Ascending aorta (tissue), 2 donors: ENCODE results near the gene OCA2. TPM values are rescaled to one million over a fixed set of nuclear protein-coding genes. Genes with fewer than 3 reads are reported as not detected.

Experiments
- DNase-seq, 2 donors: peaks; one replicate each; pipeline ENCODE4 v3.0.0-alpha.2; 2019; ENCODE audit warnings: low spot score in 2 of 2
- H3K27ac ChIP-seq, 2 donors: fragments of 200-600 bp; sonication (generic); one replicate each; pipeline ENCODE4 v1.5.1; 2016 to 2017; ENCODE audit warnings: mild to moderate bottlenecking in 1 of 2
- H3K27me3 ChIP-seq: fragments of 200-600 bp; sonication (generic); one replicate; pipeline ENCODE4 v1.5.1; 2017
- H3K36me3 ChIP-seq, 2 donors: fragments of 200-600 bp; sonication (generic); one replicate each; pipeline ENCODE4 v1.5.1; 2016
- H3K4me1 ChIP-seq, 2 donors: fragments of 200-600 bp; sonication (generic); one replicate each; pipeline ENCODE4 v1.5.1; 2016 to 2017; ENCODE audit warnings: mild to moderate bottlenecking in 1 of 2
- H3K4me3 ChIP-seq, 2 donors: fragments of 200-600 bp; sonication (generic); one replicate each; pipeline ENCODE4 v1.5.1; 2016 to 2017; ENCODE audit warnings: mild to moderate bottlenecking in 1 of 2
- H3K9me3 ChIP-seq, 2 donors: fragments of 200-600 bp; sonication (generic); one replicate each; pipeline ENCODE4 v1.5.1; 2016
- intact Hi-C: fragments of 100-400 bp; cut with DNase I; formaldehyde crosslinking; loops from one replicate; pipeline ENCODE4 v1.15.1; 2023
- total RNA-seq: library from RNA; depleted of rRNA; stranded (reverse); fragments of >200 nt; gene quantifications from one replicate; pipeline ENCODE4 v1.1.0, GENCODE V29; 2016
- TF ChIP-seq, protein P1 (sequence below), 3 experiments: fragments of 200-600 bp in 2 of 3; fragments of 450-650 bp in 1 of 3; sonication (generic) in 2 of 3; IDR thresholded peaks; one replicate each; pipeline ENCODE4 v1.5.1; 2016 to 2019; ENCODE audit warnings: antibody characterized with exemption in 3 of 3, mild to moderate bottlenecking in 1 of 3, moderate library complexity in 1 of 3

The OCA2 gene
- total RNA-seq, 1 donor from 2014 or later, result 1.2 TPM

DNA sequence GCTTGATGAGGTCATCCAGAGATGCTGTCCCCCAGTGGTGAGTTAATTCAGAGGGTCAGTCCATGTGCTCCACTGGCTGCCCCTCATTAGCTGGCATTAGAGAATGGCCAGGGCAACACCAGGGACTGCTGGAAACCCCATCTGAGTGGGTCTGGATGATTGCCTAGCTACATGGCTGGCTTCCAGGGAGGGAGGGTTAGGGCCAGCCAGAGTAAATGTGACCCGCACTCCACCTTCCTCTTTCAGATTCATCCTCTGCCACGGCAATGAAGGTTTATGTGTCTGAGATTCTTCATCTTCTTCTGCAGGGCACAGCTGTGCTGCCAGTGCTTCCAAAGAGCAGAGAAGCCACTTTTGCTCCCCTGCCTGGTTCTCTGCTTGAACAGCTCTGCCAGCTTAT is 391.9 kb downstream of the OCA2 start:
- Histone ChIP-seq H3K9me3 (peaks cover 0 to 15% of the 10 kb centered on the region in 2 donors), H3K27ac (no peak overlapping the region), H3K27me3 (no peaks in the 10 kb centered on the region), H3K4me3 (no peak overlapping the region), H3K36me3 (no peaks in the 10 kb centered on the region), H3K4me1 (no peaks in the 10 kb centered on the region)
- DNase-seq, result no peak
- TF ChIP-seq, protein P1, sequence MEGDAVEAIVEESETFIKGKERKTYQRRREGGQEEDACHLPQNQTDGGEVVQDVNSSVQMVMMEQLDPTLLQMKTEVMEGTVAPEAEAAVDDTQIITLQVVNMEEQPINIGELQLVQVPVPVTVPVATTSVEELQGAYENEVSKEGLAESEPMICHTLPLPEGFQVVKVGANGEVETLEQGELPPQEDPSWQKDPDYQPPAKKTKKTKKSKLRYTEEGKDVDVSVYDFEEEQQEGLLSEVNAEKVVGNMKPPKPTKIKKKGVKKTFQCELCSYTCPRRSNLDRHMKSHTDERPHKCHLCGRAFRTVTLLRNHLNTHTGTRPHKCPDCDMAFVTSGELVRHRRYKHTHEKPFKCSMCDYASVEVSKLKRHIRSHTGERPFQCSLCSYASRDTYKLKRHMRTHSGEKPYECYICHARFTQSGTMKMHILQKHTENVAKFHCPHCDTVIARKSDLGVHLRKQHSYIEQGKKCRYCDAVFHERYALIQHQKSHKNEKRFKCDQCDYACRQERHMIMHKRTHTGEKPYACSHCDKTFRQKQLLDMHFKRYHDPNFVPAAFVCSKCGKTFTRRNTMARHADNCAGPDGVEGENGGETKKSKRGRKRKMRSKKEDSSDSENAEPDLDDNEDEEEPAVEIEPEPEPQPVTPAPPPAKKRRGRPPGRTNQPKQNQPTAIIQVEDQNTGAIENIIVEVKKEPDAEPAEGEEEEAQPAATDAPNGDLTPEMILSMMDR (IDR thresholded peaks at IDR 0.05), result no peak
- intact Hi-C loops, result no loop called here

DNA sequence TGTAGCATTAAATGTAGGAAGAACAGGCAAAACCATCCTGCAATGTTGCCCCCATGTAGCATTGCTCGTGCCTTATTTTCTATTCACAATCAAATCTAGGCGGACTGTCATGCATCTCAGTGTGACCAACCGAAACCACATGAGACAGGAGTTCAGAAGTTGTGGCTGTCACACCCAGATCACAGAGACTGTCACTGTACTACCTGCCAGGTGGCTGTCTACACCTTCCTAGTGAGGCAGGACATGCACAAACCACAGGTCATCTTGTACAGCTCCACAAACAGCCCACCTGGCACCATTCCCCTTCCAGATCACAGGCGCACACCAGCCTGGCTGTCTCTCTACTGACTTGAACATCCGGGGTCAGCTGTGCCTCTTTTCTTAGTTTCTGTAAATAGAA is 392.8 kb downstream of the OCA2 start:
- intact Hi-C loops, result no loop called here
- TF ChIP-seq, protein P1 (IDR thresholded peaks at IDR 0.05), result no peak
- no peaks in the 10 kb centered on the region for H3K27me3 ChIP-seq
- no peak overlapping the region for H3K4me3 ChIP-seq
- H3K4me1 ChIP-seq, result no peaks in the 10 kb centered on the region
- H3K36me3 ChIP-seq, result no peaks in the 10 kb centered on the region
- H3K9me3 ChIP-seq, result peaks cover 0 to 15% of the 10 kb centered on the region in 2 donors
- no peak overlapping the region for H3K27ac ChIP-seq
- no peak for DNase-seq

DNA sequence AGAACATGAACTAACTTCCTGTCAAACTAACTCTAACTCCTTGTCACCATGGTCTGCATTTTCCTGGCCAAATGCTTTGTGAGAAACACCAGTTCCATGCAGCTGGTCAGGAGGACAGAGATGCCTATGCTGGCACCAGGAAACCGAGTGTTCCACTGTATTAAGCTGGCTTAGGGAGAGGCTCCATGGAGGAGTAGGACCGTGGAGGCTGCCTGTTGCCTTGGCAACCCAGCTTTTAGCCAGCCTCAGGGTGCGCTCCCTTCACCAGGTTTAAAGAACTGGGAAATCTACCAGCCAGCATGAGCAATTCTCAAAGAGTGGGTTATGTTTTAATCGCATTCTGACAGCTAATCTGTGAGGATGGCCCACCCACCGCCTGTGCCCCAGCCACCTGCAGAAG is 394.1 kb downstream of the OCA2 start:
- Histone ChIP-seq H3K27me3 (no peaks in the 10 kb centered on the region), H3K36me3 (no peaks in the 10 kb centered on the region), H3K9me3 (peaks cover 0 to 15% of the 10 kb centered on the region in 2 donors), H3K27ac (no peak overlapping the region), H3K4me3 (no peak overlapping the region), H3K4me1 (no peaks in the 10 kb centered on the region)
- TF ChIP-seq, protein P1 (IDR thresholded peaks at IDR 0.05), result no peak
- no peak for DNase-seq
- intact Hi-C loops, result no loop called here

Other genes starting within 250 kb of the OCA2 start
- 42.7 TPM for gene HERC2, start 222.9 kb upstream of the OCA2 start, total RNA-seq